Activated naive CD4-positive, alpha-beta T cell treated with anti-CD3 and anti-CD28 coated beads, Interleukin-2, amount 50 U/mL, for 24 hours (primary cell): ENCODE data around the gene DDX1.

ENCODE experiments used
- H3K27ac Mint-ChIP-seq: one replicate; pipeline ENCODE4 v1.8.0; 2021; ENCODE audit warnings: mild to moderate bottlenecking, mixed read lengths
- H3K27me3 Mint-ChIP-seq: one replicate; pipeline ENCODE4 v1.8.0; 2021; ENCODE audit warnings: mixed read lengths
- H3K36me3 Mint-ChIP-seq: one replicate; pipeline ENCODE4 v1.8.0; 2021; ENCODE audit warnings: mixed read lengths
- H3K4me1 Mint-ChIP-seq: one replicate; pipeline ENCODE4 v1.8.0; 2021; ENCODE audit warnings: mixed read lengths
- H3K4me3 Mint-ChIP-seq: one replicate; pipeline ENCODE4 v1.8.0; 2021; ENCODE audit warnings: mild to moderate bottlenecking, mixed read lengths
- H3K9me3 Mint-ChIP-seq: one replicate; pipeline ENCODE4 v1.8.0; 2021; ENCODE audit warnings: mixed read lengths

Gene DDX1

DNA sequence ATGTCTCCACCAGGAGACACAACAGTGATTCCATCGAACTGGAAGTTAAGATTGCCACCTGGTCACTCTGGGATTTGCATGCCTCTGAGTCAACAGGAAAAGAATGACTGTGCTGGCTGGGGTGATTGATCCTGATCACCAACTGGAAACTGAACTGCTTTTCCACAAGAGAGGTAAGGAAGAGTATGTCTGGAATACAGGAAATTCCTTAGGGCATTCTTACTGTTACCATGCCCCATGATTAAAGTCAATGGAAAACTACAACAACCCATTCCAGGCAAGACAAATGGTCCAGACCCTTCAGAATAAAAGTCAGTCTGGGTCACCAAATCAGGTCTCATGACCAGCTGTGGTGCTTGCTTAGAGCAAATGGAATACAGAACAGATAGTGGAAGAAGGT lies 12.0 kb upstream of the DDX1 start:
- H3K4me3 Mint-ChIP-seq = no peak overlapping the region

DNA sequence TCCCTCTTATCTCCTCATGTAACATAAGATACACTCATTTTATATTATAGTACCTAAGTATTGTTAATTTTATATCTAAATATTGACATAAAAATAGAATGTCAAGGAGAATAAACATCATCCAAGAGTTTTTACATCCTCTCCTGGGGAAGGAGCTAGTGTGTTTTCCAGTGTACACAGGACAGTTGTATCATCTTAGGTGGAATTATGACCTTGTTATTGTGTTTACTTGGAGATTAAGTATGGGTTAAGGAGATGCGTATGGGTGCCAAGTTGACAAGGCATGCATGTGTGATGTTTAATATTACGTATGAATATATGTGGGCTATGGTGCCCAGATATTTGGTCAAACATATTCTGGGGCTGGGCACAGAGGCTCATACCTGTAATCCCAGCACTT lies 11.2 kb upstream of the DDX1 start:
- no peaks in the 10 kb centered on the region for H3K36me3 Mint-ChIP-seq

More for the DNA sequence above, 12.0 kb upstream of the DDX1 start:
- H3K4me1 Mint-ChIP-seq = no peaks in the 10 kb centered on the region
- H3K27ac Mint-ChIP-seq = no peak overlapping the region
- no peaks in the 10 kb centered on the region for H3K9me3 Mint-ChIP-seq
- no peaks in the 10 kb centered on the region for H3K36me3 Mint-ChIP-seq
- H3K27me3 Mint-ChIP-seq = peaks cover 4% of the 10 kb centered on the region

DNA sequence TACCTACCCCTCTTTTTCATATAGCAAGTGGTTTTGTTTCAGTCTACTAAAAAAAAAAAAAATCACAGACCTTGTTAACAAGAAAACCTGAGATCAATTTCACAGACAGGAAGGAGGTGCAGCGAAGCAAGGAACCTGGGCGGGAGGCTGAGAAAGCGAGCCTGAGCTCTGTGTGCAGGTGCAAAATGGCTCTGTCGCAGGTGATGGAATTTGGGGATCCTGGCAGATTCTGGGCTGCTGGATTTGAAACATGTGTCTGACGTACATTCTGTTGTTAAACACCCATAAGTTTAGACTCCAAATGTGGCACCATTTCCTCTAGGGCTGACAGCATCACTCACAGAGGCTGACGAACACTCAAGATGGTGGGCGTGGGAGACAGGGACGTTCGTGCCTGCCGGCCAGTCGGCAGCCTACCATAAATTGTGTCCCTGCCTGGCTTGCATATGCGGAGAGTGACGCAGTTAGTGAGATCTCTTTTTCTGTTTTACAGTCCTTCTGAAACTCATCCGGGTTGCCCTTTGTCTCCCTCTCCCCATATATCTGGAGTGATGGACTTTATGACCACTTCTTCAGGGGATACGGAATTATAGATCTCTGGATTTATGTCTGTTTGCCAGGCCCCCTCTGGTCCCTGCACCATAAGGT lies 8.8 kb upstream of the DDX1 start:
- Mint-ChIP-seq H3K4me3 (no peak overlapping the region), H3K4me1 (no peaks in the 10 kb centered on the region), H3K27me3 (peaks cover 4% of the 10 kb centered on the region), H3K36me3 (no peaks in the 10 kb centered on the region), H3K9me3 (no peaks in the 10 kb centered on the region), H3K27ac (no peak overlapping the region)

More for the DNA sequence above, 11.2 kb upstream of the DDX1 start:
- Mint-ChIP-seq H3K27ac (no peak overlapping the region), H3K27me3 (peaks cover 4% of the 10 kb centered on the region), H3K4me1 (no peaks in the 10 kb centered on the region), H3K9me3 (no peaks in the 10 kb centered on the region), H3K4me3 (no peak overlapping the region)

DNA sequence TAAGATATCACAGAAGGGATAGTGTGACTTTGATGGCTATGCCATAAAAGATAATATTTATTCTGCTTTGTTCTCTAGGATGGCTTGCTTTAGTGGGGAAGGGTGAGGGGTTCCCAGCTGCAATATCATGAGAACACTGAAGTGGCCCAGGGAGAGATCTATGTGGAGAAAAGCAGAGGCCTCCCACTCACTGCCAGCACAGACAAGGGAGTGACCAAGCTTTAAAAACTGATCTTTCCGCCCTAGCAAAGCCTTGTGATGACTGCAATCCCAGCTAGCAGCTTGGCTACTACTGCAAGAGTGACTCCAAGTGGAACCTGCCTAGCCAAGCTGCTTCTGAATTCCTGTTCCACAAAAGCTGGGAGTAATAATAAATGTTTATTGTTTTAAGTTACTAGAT lies 7.8 kb upstream of the DDX1 start:
- H3K36me3 Mint-ChIP-seq = no peaks in the 10 kb centered on the region
- H3K27ac Mint-ChIP-seq = no peak overlapping the region
- no peaks in the 10 kb centered on the region for H3K4me1 Mint-ChIP-seq
- peaks cover 4% of the 10 kb centered on the region for H3K27me3 Mint-ChIP-seq
- no peak overlapping the region for H3K4me3 Mint-ChIP-seq
- H3K9me3 Mint-ChIP-seq = no peaks in the 10 kb centered on the region

DNA sequence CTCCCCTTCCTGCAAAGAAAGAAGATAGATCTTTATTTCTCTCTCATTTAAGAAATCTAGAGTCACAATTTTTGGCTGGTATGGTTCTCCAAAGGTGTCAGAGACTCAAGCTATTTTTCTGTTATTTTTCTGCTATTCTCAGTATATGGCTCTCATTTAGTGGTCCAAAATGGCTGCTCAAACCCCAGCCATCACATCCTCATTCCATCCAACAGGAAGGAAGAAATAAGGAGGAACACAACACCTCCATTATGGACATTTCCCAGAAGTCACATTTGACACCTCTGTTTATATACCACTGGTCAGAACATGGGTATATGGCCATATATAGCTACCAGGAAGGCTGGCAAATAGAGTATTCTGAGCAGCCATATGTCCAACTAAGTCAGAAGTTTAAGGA lies 7.4 kb upstream of the DDX1 start:
- H3K9me3 Mint-ChIP-seq = no peaks in the 10 kb centered on the region
- no peaks in the 10 kb centered on the region for H3K36me3 Mint-ChIP-seq
- H3K4me3 Mint-ChIP-seq = no peak overlapping the region
- H3K27ac Mint-ChIP-seq = no peak overlapping the region
- H3K4me1 Mint-ChIP-seq = no peaks in the 10 kb centered on the region
- peaks cover 4% of the 10 kb centered on the region for H3K27me3 Mint-ChIP-seq

DNA sequence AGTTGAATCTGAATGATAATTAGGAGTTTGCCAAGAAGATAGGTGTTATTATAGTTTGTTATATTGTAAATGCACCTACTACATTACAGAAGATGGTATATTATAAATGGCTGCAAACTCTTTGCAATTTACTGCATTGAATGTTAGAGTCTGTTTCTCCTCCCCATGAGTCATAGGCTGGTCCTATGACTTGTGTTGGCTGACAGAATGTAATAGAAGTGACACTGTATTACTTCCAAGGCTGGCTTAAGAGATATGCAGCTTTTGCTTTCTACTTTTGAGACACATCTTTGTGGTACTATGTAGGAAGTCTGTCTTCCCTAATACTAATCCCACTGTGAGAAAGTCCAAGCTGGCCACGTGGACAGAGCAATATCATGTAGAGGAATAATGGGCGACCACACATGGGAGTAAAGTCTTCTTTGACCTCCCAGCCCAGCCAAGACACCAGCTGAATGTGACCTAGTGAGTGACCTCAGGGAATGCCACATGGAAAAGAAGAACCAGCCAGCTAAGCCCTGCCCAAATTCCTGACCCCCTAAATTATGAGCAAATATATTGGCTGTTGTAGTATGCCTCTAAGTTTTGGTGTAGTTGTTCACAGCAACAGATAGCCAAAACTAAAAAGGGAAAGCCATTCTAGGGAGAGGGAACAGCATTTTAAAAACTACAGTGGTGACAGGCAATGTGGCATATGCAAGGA lies 6.8 kb upstream of the DDX1 start:
- no peaks in the 10 kb centered on the region for H3K36me3 Mint-ChIP-seq
- no peak overlapping the region for H3K27ac Mint-ChIP-seq
- H3K4me1 Mint-ChIP-seq = no peaks in the 10 kb centered on the region
- no peaks in the 10 kb centered on the region for H3K9me3 Mint-ChIP-seq
- H3K27me3 Mint-ChIP-seq = peaks cover 4% of the 10 kb centered on the region
- no peak overlapping the region for H3K4me3 Mint-ChIP-seq

DNA sequence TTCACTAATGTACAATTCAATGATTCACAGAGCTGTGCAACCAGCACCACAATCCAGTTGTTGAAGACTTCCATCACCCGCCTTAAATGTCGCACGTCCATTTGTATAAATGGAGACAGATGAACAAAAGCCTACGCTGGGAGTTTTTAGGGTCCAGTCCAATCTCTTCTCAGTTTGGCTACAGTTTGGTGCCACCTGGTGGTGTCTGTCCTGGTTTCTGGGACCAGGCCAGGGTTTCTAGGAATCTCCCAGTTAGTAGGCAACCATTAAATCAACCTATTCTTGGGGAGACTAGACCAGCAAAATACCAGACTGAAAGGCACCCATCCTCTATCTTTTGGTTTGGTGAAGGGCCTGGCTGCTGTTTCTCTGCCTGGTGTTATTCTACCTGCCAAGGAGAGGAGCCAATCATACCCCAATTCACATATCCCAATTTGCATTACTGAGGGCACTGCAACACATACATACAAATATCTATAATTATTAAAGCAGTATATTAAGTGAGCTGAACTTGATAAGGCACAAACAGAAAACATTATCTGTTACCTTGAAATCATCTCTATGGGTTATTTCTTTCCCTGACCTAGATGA lies 3.2 kb upstream of the DDX1 start:
- Mint-ChIP-seq H3K27ac (no peak overlapping the region), H3K4me1 (peaks cover 19% of the 10 kb centered on the region), H3K9me3 (no peaks in the 10 kb centered on the region), H3K27me3 (no peaks in the 10 kb centered on the region), H3K4me3 (no peak overlapping the region), H3K36me3 (no peaks in the 10 kb centered on the region)

DNA sequence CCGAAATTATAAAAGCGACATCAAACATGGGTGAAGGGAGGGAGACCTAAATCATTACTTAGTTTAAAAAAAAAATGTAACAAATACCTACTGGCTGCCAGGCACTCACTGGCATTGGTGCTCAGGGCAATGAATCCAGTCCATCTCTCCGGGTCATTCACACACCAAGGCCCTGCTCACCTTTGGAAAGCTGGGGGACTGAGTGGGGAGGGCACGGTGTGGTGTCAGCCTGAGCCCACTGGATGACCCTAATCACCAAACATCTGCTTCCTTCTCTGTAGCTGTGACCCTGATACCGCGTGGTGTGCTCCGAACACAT lies 336 bp upstream of the DDX1 start:
- Mint-ChIP-seq H3K36me3 (peaks cover 4% of the 10 kb centered on the region), H3K27me3 (no peaks in the 10 kb centered on the region), H3K9me3 (no peaks in the 10 kb centered on the region), H3K27ac (peak overlapping the region; percentile 98), H3K4me3 (peak overlapping the region; percentile 96), H3K4me1 (peaks cover 38% of the 10 kb centered on the region)

DNA sequence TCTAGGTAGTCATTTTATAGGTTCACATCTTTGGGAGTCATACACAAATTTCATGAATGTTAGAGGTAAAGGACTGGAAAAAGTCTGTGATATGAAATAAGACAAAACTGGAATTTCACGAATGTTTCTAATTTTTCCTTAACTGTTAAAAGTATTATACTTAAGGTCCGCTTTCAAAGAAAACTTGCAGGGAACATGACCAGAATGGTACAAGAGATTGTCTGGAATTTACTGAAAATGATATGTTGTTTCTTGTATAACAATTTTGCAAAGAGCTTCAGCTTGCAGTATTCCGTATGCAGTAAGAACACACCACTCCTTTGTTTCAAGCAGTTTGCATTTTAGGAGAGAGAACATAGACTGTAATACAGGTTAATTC lies 1.6 kb downstream of the DDX1 start:
- peaks cover 40% of the 10 kb centered on the region for H3K4me1 Mint-ChIP-seq

DNA sequence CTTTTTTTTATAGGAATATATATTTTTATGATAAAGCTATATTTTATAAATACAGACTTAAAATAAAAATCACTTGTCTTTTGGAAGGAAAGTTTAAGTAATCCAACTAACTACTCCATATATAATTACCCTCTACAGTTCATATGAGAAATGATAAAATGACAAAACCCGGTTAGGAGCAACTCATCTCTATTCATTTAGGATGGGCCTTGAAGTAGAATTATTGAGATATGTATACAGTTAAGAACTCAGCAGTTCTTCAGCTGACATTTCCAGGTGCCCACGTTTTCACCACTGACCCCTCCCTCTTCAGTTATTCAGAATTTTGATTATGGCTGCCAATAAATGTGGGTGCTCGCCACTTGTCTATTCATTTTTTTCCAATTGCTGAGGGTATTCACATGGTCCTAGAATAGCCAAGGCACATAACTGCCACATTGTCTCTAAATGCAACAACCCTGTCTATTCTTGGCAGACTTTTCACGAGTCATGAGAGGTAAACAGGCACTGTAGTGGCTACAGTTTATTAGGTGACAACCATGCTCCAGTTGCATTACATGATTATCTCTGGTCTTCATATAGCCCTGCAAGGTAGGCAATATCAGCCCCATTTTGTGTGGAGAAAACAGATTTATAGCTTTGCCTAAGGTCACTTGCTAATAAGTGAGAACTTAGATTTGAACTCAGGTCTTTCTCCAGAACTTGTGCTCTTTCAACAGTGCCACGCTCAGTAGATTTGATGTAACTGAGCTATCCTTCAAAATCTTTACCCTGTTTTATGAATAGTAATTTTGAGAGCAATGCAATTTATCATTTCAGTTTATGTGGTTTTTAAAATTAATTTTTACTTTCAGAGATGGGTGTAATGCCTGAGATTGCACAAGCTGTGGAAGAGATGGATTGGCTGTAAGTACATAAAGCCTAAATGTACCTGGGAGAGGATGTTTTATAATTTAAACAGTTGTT lies 2.9 kb downstream of the DDX1 start:
- H3K27ac Mint-ChIP-seq = peak overlapping the region; percentile 7
- H3K4me1 Mint-ChIP-seq = peaks cover 40% of the 10 kb centered on the region
- H3K9me3 Mint-ChIP-seq = no peaks in the 10 kb centered on the region
- H3K27me3 Mint-ChIP-seq = no peaks in the 10 kb centered on the region
- peaks cover 13% of the 10 kb centered on the region for H3K36me3 Mint-ChIP-seq
- peak overlapping the region; percentile 19 for H3K4me3 Mint-ChIP-seq

More for the DNA sequence above, 1.6 kb downstream of the DDX1 start:
- no peak overlapping the region for H3K27ac Mint-ChIP-seq
- H3K4me3 Mint-ChIP-seq = peak overlapping the region; percentile 96
- no peaks in the 10 kb centered on the region for H3K9me3 Mint-ChIP-seq
- H3K27me3 Mint-ChIP-seq = no peaks in the 10 kb centered on the region
- H3K36me3 Mint-ChIP-seq = peaks cover 13% of the 10 kb centered on the region

DNA sequence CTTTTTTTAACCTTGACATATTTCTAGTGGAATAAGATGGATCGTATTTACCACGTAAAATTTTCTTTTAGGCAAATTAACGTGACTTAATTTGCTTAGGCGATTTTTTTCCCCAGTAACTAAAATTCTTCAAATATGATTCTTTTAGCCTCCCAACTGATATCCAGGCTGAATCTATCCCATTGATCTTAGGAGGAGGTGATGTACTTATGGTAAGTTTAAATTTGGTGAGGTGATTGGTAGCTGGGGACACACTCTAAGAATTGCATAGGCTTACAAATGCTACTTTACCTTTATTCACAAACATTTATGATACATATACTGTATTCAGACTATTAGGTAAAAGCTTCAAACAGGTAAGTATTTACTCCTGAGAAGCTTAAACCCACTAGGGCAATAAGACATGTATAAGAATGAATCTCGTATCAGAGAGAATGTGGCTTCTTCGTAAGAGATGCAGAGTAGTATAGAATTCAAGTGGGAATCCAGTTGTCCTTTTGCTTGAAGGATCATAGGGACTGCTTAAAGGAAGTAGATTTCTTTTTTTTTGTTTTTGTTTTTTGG lies 3.8 kb downstream of the DDX1 start:
- Mint-ChIP-seq H3K27ac (no peak overlapping the region), H3K36me3 (peaks cover 16% of the 10 kb centered on the region)

DNA sequence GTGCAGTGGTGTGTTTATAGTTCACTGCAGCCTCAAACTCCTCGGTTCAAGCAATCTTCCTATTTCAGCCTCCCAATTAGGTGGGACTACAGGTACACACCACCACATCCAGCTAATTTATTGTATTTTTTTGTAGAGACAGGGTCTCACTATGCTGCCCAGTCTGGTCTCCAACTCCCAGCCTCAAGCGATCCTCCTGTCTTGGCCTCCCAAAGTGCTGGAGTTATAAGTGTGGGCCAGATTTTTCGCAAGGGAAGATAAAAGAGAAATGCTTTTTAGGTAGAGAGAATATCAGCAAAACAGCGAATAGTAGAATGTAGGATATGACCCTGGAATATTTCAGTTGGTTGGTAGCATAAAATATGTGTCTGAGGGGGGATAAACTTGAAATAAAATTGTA lies 4.3 kb downstream of the DDX1 start:
- no peaks in the 10 kb centered on the region for H3K27me3 Mint-ChIP-seq
- no peak overlapping the region for H3K4me3 Mint-ChIP-seq
- H3K4me1 Mint-ChIP-seq = peaks cover 35% of the 10 kb centered on the region
- H3K36me3 Mint-ChIP-seq = peaks cover 18% of the 10 kb centered on the region
- H3K9me3 Mint-ChIP-seq = no peaks in the 10 kb centered on the region
- no peak overlapping the region for H3K27ac Mint-ChIP-seq

More for the DNA sequence above, 3.8 kb downstream of the DDX1 start:
- H3K4me1 Mint-ChIP-seq = peaks cover 37% of the 10 kb centered on the region
- H3K9me3 Mint-ChIP-seq = no peaks in the 10 kb centered on the region
- no peaks in the 10 kb centered on the region for H3K27me3 Mint-ChIP-seq
- no peak overlapping the region for H3K4me3 Mint-ChIP-seq

DNA sequence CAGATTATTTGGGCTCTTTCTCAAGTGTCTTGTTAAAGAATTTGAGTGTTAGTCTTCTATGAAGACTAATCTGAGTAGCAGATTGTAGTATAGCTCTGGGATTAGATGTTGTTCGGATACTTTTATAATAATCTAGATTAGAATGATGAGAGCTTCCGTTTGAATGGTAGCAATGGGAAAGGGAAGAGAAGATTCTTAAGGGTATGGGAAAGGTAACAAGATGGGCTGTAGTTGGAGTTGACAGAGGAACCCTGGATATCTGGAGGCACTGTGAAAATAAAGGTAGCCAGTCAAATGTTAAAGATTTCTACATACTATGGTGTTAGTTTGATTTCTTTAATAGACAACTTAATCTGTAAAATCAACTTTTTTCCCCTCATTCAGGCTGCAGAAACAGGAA lies 4.7 kb downstream of the DDX1 start:
- Mint-ChIP-seq H3K4me3 (no peak overlapping the region), H3K36me3 (peaks cover 18% of the 10 kb centered on the region), H3K9me3 (no peaks in the 10 kb centered on the region)

DNA sequence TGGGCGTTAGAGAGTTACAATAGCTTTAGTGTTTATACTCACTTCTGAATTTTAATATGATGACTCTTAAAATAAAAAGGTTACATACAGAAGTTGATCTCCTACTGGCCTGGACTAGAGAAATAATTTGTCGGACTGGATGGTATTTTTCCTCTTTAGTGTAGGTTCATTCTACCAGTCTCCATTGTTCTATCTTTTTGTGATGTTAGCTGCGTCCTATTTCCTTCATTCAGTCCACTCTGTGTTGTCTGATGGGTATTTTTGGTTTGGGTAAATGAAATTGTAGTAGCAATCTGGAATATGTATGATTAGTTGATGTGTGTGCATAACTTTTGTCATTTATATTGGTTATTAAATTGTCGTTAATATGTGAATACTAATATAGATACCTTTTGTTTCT lies 5.3 kb downstream of the DDX1 start:
- peaks cover 27% of the 10 kb centered on the region for H3K4me1 Mint-ChIP-seq
- no peaks in the 10 kb centered on the region for H3K9me3 Mint-ChIP-seq
- no peaks in the 10 kb centered on the region for H3K27me3 Mint-ChIP-seq
- peaks cover 20% of the 10 kb centered on the region for H3K36me3 Mint-ChIP-seq
- H3K4me3 Mint-ChIP-seq = no peak overlapping the region
- H3K27ac Mint-ChIP-seq = peak overlapping the region; percentile 5

More for the DNA sequence above, 4.7 kb downstream of the DDX1 start:
- Mint-ChIP-seq H3K27me3 (no peaks in the 10 kb centered on the region), H3K4me1 (peaks cover 31% of the 10 kb centered on the region), H3K27ac (peak overlapping the region; percentile 36)

DNA sequence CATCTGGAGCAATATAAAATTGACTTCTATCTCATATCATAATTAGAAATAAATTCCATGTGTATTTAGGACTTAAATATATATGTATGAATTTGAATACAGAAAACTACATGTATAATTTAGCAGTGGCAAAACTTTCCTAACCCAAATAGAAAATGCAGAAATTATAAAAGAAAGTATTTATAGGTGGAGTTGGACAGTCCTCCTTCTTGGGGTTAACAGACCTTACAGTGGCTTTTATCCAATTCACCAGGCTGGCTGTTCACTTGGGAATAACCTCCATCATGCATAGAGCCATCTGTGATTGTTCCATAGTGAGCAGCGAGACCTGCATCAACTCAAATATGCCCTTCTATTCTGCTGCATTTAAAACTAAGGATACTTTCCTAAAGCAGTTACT lies 8.3 kb downstream of the DDX1 start:
- H3K36me3 Mint-ChIP-seq = peaks cover 28% of the 10 kb centered on the region
- no peaks in the 10 kb centered on the region for H3K27me3 Mint-ChIP-seq
- H3K27ac Mint-ChIP-seq = no peak overlapping the region
- no peaks in the 10 kb centered on the region for H3K9me3 Mint-ChIP-seq
- no peak overlapping the region for H3K4me3 Mint-ChIP-seq
- H3K4me1 Mint-ChIP-seq = peaks cover 8% of the 10 kb centered on the region
